Measurements from ENCODE around the gene ZNF792.
"Not testable (repeated sequence)": the region's sequence is repeated elsewhere in the genome, so short reads cannot be mapped to it uniquely, and the experiment has no call there.

ZNF792 gene

DNA sequence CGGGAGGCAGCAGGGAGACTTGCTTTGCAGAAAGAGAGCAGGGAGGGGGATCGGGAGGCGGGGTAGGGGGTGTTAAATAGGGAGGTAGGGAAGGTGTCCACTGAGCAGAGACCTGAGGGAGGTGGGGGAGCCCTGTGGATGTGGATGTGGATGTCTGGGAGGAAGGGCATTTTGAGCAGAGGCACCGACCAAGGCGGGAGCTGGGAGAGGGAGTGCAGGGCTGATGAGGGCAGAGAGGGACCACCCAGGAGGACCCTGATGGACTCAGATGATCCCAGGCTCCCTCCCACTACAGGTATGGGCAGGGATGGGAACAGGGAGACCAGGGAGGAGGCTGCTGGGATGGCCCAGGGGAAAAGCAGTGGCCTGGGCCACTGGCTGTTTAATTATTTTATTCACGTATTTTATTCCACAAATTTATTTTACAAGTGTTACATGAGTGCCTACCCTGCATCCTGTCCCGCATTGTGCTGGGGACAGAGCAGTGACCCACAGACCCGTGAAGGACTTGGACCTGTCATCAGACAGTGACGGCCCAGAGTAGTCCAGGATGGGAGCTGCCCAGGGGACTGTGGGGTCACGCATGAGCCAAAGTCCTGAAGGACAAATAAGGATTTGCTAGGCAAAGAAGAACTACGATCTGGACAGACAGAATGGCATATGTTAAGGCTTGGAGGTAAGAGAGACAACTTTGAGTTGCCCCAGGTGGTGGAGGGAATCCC lies 41.4 kb upstream of the ZNF792 start:
- Mint-ChIP-seq H3K27me3 (no peaks in the 10 kb centered on the region), H3K4me1 (ENCODE audit: low read depth in 2 of 2) (peaks cover 49 to 60% of the 10 kb centered on the region in 2 donors), H3K9me3 (no peaks in the 10 kb centered on the region), H3K27ac (peak overlapping the region in 1 of 2 donors; percentile 93), H3K36me3 (ENCODE audit: insufficient read depth) (peaks cover 46% of the 10 kb centered on the region), H3K4me3 (no peak overlapping the region)
- ATAC-seq (replicated peaks) (no peak), DNase-seq (no peak)

GRCh38 chr19:35004517-35005255 lies 40.7 kb upstream of the ZNF792 start:
- Mint-ChIP-seq H3K36me3 (ENCODE audit: insufficient read depth) (peaks cover 44% of the 10 kb centered on the region), H3K4me3 (peak overlapping the region in 1 of 2 donors; percentile 90), H3K9me3 (no peaks in the 10 kb centered on the region), H3K27ac (peak overlapping the region; percentile 49 to 93), H3K4me1 (ENCODE audit: low read depth in 2 of 2) (peaks cover 50 to 54% of the 10 kb centered on the region in 2 donors), H3K27me3 (no peaks in the 10 kb centered on the region)
- DNase-seq, result no peak
- ATAC-seq (replicated peaks), result no peak

- DNase-seq, result no peak
- no peaks in the 10 kb centered on the region for H3K27me3 Mint-ChIP-seq
- peak overlapping the region; percentile 93 to 95 for H3K27ac Mint-ChIP-seq
- peak overlapping the region; percentile 90 to 92 for H3K4me3 Mint-ChIP-seq
- peaks cover 65 to 67% of the 10 kb centered on the region in 2 donors for H3K4me1 Mint-ChIP-seq (ENCODE audit: low read depth in 2 of 2)
- no peaks in the 10 kb centered on the region for H3K9me3 Mint-ChIP-seq
- ATAC-seq (replicated peaks), result no peak
- peaks cover 32% of the 10 kb centered on the region for H3K36me3 Mint-ChIP-seq (ENCODE audit: insufficient read depth)
Observed at GRCh38 chr19:35002037-35002535, 38.1 kb upstream of the ZNF792 start.

DNA sequence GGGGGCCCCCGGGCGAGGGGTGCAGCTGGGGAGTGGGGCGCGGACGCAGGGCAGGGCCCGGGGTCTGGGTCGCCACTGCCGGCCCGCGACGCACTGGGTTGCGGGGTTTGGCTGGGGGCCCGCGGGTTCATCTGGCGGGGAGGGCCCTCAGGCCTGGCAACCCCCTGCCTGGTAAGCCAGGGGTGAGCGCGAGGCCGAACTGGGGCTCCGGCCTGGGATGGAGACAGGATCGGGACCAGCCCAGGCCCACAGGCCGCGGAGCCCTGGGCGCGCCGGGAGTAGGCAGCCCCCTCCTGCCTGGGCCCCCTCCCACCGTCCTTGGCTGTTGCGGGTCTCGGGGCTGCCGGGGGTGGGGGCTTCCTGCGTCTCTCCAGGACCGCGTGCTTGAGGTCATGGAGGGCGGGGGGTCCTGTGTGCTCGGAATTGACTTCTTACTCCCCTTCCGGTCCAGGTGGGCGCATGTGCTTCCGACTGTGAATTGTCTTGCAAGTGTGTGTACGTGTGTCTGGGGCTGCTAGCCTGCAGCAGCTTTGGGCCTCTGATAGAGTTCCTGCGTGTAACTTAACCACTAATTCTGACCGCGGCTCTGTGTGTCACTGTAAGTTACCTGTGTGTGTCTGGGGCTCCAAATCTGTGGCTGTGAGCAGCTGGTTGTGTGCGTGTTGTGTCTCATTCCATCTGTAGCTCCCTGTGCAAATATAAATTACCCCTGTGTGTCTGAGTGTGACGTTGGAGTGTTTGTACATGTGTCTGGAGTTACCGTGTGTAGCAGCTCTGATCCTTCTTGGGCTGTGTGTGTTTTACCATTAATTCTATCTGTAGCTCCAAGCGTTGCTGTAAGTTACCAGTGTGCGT lies 36.8 kb upstream of the ZNF792 start:
- no peaks in the 10 kb centered on the region for H3K27me3 Mint-ChIP-seq
- ATAC-seq (replicated peaks) (peak; percentile 62), DNase-seq (peak; percentile 46 to 55 (median 54))
- H3K4me3 Mint-ChIP-seq, result peak overlapping the region; percentile 90 to 92
- peak overlapping the region; percentile 93 to 95 for H3K27ac Mint-ChIP-seq
- peaks cover 62 to 67% of the 10 kb centered on the region in 2 donors for H3K4me1 Mint-ChIP-seq (ENCODE audit: low read depth in 2 of 2)
- H3K36me3 Mint-ChIP-seq (ENCODE audit: insufficient read depth), result peaks cover 32% of the 10 kb centered on the region
- no peaks in the 10 kb centered on the region for H3K9me3 Mint-ChIP-seq

DNA sequence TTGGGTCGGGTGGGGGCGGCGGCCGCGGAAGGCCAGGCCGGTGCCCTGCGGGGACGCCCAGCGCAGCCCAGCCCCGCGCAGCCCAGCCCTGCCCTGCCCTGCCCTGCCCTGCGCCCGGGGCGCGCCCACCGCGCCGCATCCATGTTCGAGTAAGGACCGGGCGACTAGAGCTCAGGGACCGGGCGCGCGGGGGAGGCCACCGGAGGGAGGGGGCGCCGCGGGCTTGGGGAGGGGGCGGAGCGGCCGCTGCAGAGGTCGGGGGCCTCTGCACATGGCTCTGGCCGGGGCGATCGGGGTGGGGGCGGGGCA lies 36.3 kb upstream of the ZNF792 start:
- H3K4me3 Mint-ChIP-seq, result peak overlapping the region; percentile 90 to 92
- H3K9me3 Mint-ChIP-seq, result no peaks in the 10 kb centered on the region
- ATAC-seq (replicated peaks), result no peak
- no peaks in the 10 kb centered on the region for H3K27me3 Mint-ChIP-seq
- H3K4me1 Mint-ChIP-seq (ENCODE audit: low read depth in 2 of 2), result peaks cover 62 to 64% of the 10 kb centered on the region in 2 donors
- no peak for DNase-seq
- H3K27ac Mint-ChIP-seq, result peak overlapping the region; percentile 93 to 95
- peaks cover 32% of the 10 kb centered on the region for H3K36me3 Mint-ChIP-seq (ENCODE audit: insufficient read depth)

DNA sequence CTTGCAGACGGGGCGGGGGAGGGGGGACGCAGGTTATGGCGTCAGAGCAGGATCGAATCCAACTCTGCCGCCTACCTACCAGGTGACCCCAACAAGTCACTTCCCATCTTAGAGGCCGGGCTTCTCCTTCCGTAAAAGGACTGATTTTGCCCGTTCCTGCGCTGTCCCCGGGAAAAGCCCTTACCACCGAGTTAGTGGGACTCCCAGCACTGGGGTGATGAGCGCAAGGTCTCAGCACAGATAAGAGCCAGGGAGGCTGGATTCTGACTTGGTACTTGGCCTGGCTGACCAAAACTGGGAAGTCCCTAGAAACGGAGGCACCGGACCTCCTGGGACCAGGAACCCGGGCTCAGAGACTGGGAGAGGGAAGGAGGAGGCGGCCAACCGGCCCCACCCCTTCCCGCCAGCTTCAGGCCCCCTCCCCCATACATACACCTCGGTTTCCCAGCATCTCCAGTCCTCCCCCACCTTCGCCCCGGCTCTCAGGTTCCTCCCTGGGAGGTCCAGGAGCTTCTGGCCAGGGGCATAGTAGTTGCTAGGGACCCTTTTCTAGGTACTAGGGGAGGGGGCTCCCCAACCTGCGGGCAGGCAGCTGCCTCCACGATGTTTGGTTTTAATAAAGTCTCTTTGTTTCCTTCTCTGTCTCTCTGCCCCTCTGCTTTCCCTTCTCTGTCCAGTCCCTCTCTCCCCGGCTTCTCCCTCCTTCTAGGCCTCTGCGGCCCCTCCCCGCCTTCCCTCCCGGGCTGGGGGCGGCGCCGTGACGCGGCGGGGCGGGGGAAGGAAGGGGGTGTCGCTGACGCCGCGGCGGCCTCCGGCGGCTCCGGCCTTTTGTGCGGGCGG lies 35.7 kb upstream of the ZNF792 start, which contains the start of gene GRAMD1A:
GRAMD1A (plus strand) TSS at position 826 of the 840 bp plus-strand sequence. CDS start 156 bp downstream, outside the sequence.
- peak within 1 kb of the TSS; percentile 90 to 92 for H3K4me3 Mint-ChIP-seq
- H3K27me3 Mint-ChIP-seq, result no peaks in the 10 kb centered on the region
- no peaks in the 10 kb centered on the region for H3K9me3 Mint-ChIP-seq
- ATAC-seq (replicated peaks), result peak; percentile 28
- peak within 1 kb of the TSS; percentile 93 to 97 for H3K27ac Mint-ChIP-seq
- H3K4me1 Mint-ChIP-seq (ENCODE audit: low read depth in 2 of 2), result peaks cover 60 to 61% of the 10 kb centered on the region in 2 donors
- DNase-seq, result peak in 2 of 3 experiments; percentile 51 to 54
- peaks cover 31% of the 10 kb centered on the region for H3K36me3 Mint-ChIP-seq (ENCODE audit: insufficient read depth)

- ATAC-seq (replicated peaks), result no peak
Observed at GRCh38 chr19:34998777-34999497, 34.9 kb upstream of the ZNF792 start.

GRCh38 chr19:34998224-34998623 lies 34.2 kb upstream of the ZNF792 start:
- H3K36me3 Mint-ChIP-seq (ENCODE audit: insufficient read depth), result peaks cover 27% of the 10 kb centered on the region
- not testable (repeated sequence) for DNase-seq; ATAC-seq (replicated peaks); H3K27me3 Mint-ChIP-seq; H3K9me3 Mint-ChIP-seq
- peak overlapping the region; percentile 90 to 92 for H3K4me3 Mint-ChIP-seq
- peaks cover 49 to 56% of the 10 kb centered on the region in 2 donors for H3K4me1 Mint-ChIP-seq (ENCODE audit: low read depth in 2 of 2)
- peak overlapping the region; percentile 93 to 97 for H3K27ac Mint-ChIP-seq

More at GRCh38 chr19:34998777-34999497, 34.9 kb upstream of the ZNF792 start:
- Mint-ChIP-seq H3K9me3 (no peaks in the 10 kb centered on the region), H3K27me3 (no peaks in the 10 kb centered on the region), H3K4me3 (peak overlapping the region; percentile 90 to 92), H3K4me1 (ENCODE audit: low read depth in 2 of 2) (peaks cover 56 to 59% of the 10 kb centered on the region in 2 donors), H3K27ac (peak overlapping the region; percentile 93 to 97), H3K36me3 (ENCODE audit: insufficient read depth) (peaks cover 27% of the 10 kb centered on the region)
- no peak for DNase-seq

- no peaks in the 10 kb centered on the region for H3K9me3 Mint-ChIP-seq
- H3K27ac Mint-ChIP-seq, result peak overlapping the region; percentile 93 to 97
- H3K4me1 Mint-ChIP-seq (ENCODE audit: low read depth in 2 of 2), result peaks cover 39 to 47% of the 10 kb centered on the region in 2 donors
- H3K4me3 Mint-ChIP-seq, result peak overlapping the region; percentile 74 to 90
- no peak for DNase-seq
- no peaks in the 10 kb centered on the region for H3K27me3 Mint-ChIP-seq
- H3K36me3 Mint-ChIP-seq (ENCODE audit: insufficient read depth), result peaks cover 22% of the 10 kb centered on the region
- peak; percentile 18 for ATAC-seq (replicated peaks)
Observed at GRCh38 chr19:34997071-34997617, 33.1 kb upstream of the ZNF792 start.

GRCh38 chr19:34995551-34995950 lies 31.5 kb upstream of the ZNF792 start:
- H3K27me3 Mint-ChIP-seq, result no peaks in the 10 kb centered on the region
- peaks cover 25 to 37% of the 10 kb centered on the region in 2 donors for H3K4me1 Mint-ChIP-seq (ENCODE audit: low read depth in 2 of 2)
- ATAC-seq (replicated peaks) (no peak), DNase-seq (no peak)
- no peak overlapping the region for H3K27ac Mint-ChIP-seq
- peaks cover 11% of the 10 kb centered on the region for H3K36me3 Mint-ChIP-seq (ENCODE audit: insufficient read depth)
- H3K9me3 Mint-ChIP-seq, result no peaks in the 10 kb centered on the region
- no peak overlapping the region for H3K4me3 Mint-ChIP-seq

DNA sequence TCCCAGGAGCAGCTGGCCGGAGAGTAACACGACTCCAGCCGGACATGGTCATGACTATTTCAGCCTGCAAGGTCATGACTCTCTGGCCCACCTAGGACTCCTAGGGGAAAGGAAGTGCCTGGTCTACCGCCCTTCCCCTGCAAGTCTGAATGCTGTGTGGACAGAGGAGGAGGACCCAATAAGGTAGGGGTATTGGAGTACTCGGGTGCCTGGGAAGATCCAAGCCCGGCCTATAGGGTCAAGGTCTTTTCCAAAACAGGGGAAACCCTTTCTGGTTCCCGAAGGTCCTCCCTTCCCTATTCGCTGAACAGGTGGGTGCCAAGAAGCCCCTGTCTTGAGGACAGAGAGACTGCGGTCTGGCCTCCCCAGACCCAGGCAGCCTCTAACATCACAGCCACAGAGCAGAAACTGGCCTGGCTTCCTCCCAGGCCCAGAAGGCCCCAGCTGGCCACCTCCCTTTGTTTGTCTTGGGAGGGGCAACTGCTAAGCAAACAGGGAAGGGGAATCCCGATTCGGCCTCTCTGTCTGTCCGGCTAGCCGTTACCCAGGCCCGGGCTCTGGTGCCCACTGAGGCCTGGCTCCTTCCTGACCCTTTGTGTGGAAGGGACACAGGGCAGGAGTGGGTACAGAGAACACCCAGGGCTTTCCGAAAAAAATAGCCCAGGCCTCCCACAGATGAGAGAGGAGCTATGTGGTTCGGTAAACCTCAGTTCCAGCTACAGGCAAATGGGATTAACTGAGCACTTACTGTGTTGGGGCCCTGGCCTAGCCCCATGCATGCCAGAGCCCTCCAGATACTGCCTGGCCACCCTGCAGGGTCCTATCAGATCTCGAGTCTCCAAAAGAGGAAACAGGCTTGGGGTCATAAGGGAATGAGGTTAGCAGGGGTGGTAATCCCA lies 30.9 kb upstream of the ZNF792 start:
- Mint-ChIP-seq H3K4me3 (no peak overlapping the region), H3K4me1 (ENCODE audit: low read depth in 2 of 2) (peaks cover 22 to 37% of the 10 kb centered on the region in 2 donors), H3K27me3 (no peaks in the 10 kb centered on the region), H3K36me3 (ENCODE audit: insufficient read depth) (peaks cover 8% of the 10 kb centered on the region), H3K9me3 (no peaks in the 10 kb centered on the region), H3K27ac (no peak overlapping the region)
- DNase-seq, result no peak
- ATAC-seq (replicated peaks), result no peak

All from effector memory CD8-positive, alpha-beta T cell (primary cell).